Spleen (tissue), 7 donors: ENCODE results near the gene AMPH.

Experiments used
- POLR2A ChIP-seq, 3 donors: fragments of 450-650 bp; IDR thresholded peaks; one replicate each; pipeline ENCODE4 v1.5.1; 2017; ENCODE audit warnings: antibody characterized with exemption in 3 of 3, mild to moderate bottlenecking in 1 of 3
- POLR2AphosphoS5 ChIP-seq, 3 donors: sonication (generic); formaldehyde crosslinking; IDR thresholded peaks; one replicate each; pipeline ENCODE4 v1.5.1; 2017; ENCODE audit warnings: antibody characterized with exemption in 3 of 3
- TF ChIP-seq, protein P1 (sequence below), 11 experiments: fragments of 200-600 bp in 7 of 11; fragments of 450-650 bp in 4 of 11; sonication (generic) in 4 of 11; IDR thresholded peaks in 8 of 11; conservative IDR thresholded peaks in 3 of 11; 1 replicate in 7 of 11; 2 replicates in 4 of 11; pipeline versions ENCODE4 v1.4.0 to v1.8.0; 2016 to 2021; ENCODE audit warnings: antibody characterized with exemption in 11 of 11, inconsistent platforms in 4 of 11, mild to moderate bottlenecking in 1 of 11
- donor health status: DM: no; HTN: no; CAD: no; lungs with moderate emphysema.
- donor health status: DM: no; HTN: no; CAD: no.
- donor health status: DM: no; HTN: no; CAD: no.

DNA sequence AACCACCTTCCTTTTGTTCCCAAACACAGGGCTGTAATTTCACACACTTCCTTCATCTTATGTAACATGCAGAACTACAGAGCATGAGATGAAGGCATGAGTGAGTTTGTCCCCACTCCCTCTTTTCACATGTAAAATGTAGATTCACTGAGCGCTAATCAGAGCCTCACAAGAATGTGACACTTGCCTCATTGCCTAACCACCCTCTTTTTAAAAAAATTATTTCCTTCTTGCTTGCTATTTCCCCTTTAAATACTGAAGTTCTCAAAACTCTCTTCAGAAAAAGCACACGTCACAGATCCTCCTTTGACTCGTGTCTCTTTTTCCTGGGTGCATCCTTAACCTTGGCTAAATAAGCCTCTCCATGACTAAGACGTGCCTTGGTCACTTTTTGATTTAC, 236.5 kb downstream of the AMPH start:
- TF ChIP-seq, protein P1, sequence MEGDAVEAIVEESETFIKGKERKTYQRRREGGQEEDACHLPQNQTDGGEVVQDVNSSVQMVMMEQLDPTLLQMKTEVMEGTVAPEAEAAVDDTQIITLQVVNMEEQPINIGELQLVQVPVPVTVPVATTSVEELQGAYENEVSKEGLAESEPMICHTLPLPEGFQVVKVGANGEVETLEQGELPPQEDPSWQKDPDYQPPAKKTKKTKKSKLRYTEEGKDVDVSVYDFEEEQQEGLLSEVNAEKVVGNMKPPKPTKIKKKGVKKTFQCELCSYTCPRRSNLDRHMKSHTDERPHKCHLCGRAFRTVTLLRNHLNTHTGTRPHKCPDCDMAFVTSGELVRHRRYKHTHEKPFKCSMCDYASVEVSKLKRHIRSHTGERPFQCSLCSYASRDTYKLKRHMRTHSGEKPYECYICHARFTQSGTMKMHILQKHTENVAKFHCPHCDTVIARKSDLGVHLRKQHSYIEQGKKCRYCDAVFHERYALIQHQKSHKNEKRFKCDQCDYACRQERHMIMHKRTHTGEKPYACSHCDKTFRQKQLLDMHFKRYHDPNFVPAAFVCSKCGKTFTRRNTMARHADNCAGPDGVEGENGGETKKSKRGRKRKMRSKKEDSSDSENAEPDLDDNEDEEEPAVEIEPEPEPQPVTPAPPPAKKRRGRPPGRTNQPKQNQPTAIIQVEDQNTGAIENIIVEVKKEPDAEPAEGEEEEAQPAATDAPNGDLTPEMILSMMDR (IDR thresholded peaks at IDR 0.05 in 8 of 11, conservative IDR thresholded peaks at IDR 0.05 in 3 of 11) = no peak
- TF ChIP-seq POLR2A (IDR thresholded peaks at IDR 0.05) (no peak), POLR2AphosphoS5 (IDR thresholded peaks at IDR 0.05) (no peak)
